ENCODE data around the gene NFIC.
"Not testable (repeated sequence)": the region's sequence is repeated elsewhere in the genome, so short reads cannot be mapped to it uniquely, and the experiment has no call there.

The NFIC gene

GRCh38 chr19:3336680-3337523 is 29.5 kb upstream of the NFIC start:
- no peak for DNase-seq (ENCODE audit: low spot score)

- no peak for DNase-seq (ENCODE audit: low spot score)
Measured at GRCh38 chr19:3338541-3339181, 27.7 kb upstream of the NFIC start.

DNA sequence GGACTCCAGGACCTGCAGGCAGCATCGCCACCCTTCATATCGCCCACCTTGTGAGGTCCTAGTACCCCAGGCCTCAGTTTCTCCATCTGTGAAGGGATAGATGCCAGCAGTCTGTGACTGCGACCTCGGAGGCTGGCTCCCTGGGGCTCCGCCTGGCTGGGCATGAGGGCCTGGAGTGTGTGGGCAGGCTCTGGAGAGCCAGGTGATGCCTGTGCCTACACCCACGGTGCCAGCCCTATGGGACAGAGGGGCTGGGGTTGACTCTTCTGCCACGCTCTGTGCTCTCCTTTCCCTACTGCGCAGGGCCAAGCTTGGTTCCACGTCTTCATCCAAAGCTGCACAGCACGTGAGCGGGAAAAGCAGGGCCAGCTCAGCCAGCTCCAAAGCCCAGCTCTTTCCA is 26.0 kb upstream of the NFIC start:
- DNase-seq (ENCODE audit: low spot score) = no peak

GRCh38 chr19:3342246-3342645 is 24.1 kb upstream of the NFIC start:
- DNase-seq (ENCODE audit: low spot score) = no peak

DNA sequence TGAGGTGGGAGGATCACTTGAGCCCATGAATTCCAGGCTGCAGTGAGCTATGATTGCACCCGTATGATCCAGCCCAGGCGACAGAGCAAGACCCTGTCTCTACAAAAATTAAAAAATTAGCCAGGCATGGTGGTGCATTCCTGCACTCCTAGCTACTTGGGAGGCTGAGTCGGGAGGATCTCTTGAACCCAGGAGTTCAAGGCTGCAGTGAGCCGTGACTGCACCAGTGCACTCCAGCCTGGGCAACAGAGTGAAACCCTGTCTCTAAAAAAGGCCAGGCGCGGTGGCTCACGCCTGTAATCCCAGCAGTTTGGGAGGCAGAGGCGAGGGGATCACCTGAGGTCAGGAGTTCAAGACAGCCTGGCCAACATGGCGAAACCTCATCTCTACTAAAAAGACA is 23.4 kb upstream of the NFIC start:
- DNase-seq (ENCODE audit: low spot score) = not testable (repeated sequence)

DNA sequence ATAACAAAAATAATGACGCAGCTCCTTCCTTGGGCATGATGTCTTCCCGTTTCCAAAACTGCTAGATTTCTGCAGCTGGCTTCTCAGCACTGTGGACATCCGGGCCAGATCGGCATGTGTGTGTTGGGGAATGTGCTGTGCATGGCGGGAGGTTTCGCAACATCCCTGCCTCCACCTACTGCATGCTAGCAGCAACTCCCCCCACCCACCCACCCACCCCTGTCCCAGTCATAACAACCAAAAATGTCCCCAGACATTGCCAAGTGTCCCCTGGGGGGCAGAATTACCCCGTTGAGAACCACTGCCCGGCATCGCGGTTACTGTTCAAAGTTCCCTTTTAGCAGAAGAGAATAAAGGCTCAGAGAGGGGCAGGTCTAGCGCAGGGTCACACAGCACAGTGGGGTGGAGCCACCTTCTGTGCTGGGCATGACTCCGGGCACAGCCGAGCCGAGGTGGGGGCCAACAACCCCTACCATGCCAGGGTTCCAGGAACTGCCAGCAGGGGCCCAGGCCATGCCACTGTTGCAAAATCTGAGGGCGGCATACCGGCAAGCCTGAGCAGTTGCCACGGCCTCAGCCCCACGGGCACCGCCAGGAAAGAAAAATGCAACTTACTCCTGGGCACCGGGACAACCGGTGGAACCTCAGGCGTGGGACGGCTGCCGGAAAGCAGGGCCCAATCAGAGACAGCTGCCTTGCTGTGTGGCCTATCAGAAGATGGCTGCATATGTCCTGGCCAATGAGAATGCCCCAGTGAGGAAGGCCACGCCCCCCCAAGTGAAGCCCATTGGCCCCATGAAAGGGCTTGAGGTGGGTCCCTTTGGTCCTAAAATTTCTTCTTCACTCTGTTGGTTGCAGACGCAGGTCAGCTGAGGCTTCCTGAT is 22.5 kb upstream of the NFIC start:
- peak; percentile 75 for DNase-seq (ENCODE audit: low spot score)

DNA sequence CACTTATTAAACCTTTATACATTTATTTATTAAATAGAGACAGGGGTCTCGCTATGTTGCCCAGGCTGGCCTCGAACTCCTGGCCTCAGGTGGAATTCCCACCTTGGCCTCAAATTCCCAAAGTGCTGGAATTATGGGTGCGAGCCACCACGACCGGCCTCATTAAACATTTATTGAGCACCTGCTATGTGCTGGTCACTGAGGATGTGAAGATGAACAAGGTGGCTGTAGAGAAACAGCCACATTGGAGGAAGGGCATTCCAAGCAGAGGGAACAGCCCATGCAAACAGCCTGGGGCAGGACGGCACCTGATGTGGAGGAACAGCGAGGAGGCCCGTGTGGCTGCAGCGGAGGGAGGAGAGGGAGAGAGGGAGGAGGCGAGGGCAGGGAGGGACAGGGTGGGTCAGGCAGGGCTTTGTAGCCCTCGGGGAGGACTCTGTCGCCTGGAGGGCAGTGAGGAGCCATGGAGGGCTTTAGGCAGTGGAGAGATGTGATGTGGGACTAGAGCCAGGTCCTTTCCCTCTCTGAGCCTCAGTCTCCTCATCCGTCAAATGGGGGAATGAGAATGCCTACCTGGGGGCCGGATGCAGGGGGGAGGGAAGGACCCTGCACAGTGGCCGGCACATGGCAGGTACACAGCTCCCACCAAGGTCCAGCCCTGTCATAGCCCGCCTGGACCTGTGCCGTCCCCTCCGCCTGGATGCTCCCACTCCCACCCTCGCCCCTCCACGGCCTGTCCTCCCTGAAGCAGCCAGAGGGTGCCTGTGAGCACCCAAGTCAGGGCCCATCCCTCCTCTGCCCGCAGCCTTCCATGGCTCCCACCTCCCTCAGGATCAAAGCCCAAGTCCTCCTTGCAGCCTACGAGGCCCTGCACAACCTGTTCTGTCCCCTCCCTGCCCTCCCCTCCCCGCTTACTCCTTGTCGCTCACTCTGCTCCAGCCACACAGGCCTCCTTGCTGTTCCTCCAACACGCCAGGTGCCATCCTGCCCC is 21.5 kb upstream of the NFIC start:
- no peak for DNase-seq (ENCODE audit: low spot score)

GRCh38 chr19:3345850-3346460 is 20.4 kb upstream of the NFIC start:
- no peak for DNase-seq (ENCODE audit: low spot score)

DNA sequence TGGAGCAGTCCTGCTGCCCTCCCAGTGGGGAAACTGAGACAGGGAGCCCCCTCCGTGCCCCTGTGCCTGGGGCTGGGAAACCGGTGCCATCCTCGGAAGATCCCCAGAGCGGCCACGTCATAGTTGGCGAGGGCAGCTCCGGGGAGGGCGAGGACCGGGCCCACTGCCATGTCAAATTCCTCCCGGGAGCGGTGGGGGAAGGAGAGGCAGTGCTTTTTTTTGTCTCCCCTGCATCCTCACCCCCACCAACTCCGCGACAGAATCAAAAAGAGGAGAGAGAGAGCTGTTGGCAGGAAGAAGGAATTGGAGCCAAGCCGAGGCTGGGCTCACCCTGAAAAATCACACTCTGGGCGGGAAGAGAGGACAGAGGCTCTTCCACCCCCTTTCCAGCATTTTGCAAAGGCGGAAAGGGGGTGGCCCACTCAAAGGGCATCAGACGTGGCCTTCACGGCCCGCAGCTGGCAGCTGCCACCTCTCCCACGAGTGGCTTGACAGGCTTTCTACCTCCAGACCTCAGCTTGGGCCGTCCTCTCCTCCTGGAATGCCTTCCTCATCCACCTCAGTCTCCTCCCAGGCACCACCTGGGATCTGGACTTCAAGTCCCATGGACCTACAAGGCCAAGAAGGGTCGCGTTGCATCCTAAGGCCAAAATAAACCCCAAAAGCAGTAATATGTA is 19.6 kb upstream of the NFIC start:
- DNase-seq (ENCODE audit: low spot score) = no peak

DNA sequence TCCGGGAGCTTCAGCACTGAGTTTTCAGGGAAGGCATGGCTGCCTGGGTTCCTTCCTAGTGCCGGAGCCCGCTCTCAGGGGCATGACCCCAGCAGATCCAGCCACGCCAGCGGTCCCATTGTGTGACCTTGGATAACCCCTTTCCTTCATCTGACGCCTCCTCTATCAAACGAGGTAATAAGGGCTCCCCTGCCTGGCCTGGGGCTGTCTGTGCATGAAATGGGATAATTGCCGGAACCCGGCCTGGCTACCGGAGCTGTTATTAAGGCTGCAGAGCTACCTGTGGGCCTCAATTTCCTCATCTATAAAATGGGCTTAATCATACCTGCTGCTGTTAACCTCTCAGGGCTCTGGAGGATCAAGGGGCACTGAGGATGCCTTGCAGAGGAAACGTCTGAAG is 18.3 kb upstream of the NFIC start:
- no peak for DNase-seq (ENCODE audit: low spot score)

GRCh38 chr19:3348469-3348868 is 17.9 kb upstream of the NFIC start:
- not testable (repeated sequence) for DNase-seq (ENCODE audit: low spot score)

DNA sequence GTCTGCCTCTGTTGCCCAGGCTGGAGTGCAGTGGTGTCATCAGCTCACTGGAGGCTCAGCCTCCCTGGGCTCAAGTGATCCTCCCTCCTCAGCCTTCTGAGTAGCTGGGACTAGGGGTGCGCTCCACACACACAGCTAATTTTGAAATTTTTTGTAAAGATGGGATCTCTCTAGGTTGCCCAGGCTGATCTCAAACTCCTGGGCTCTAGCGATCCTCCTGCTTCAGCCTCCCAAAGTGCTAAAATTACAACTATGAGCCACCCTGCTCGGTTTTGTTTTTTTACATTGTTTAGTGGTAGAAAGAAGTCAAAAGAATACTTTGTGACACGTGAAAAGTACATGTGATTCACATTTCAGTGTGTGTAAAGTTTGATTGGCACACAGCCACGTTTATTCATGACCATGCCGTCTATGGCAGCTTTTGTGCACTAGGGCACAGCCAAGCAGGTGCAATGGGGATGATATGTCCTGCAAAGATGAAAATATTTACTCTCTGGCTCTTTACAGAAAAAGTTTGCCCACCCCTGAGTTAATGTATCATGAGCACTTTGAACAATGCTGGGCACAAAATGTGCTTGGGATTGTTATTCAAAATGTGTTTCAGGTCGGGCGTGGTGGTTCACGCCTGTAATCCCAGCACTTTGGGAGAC is 16.2 kb upstream of the NFIC start:
- DNase-seq (ENCODE audit: low spot score) = no peak

GRCh38 chr19:3351702-3352447 is 14.5 kb upstream of the NFIC start:
- DNase-seq (ENCODE audit: low spot score) = no peak

DNA sequence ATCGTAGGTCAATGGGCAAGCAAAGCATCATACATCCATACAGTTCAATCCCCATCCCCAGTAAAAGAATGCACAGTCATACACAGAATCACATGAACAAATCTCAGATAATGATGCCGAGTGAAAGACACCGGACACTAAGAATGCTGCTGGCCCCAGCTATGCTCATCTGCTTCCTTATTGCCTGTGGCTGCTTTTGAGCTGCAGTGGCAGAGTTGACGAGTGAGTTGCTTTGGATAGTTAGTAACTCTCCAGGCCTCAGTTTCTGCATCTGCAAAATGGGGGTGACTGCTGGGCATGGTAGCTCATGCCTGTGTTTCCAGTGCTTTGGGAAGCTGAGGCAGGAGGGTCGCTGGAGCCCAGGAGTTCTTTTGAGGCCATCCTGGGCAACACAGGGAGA is 12.9 kb upstream of the NFIC start:
- no peak for DNase-seq (ENCODE audit: low spot score)

- no peak for DNase-seq (ENCODE audit: low spot score)
Measured at GRCh38 chr19:3356805-3357204, 9.6 kb upstream of the NFIC start.

- DNase-seq (ENCODE audit: low spot score) = no peak
Measured at GRCh38 chr19:3357271-3357991, 9.0 kb upstream of the NFIC start.

GRCh38 chr19:3357992-3358688 is 8.2 kb upstream of the NFIC start:
- DNase-seq (ENCODE audit: low spot score) = no peak

- no peak for DNase-seq (ENCODE audit: low spot score)
Measured at GRCh38 chr19:3358689-3359014, 7.7 kb upstream of the NFIC start.
